ENCODE data around the gene ITGA8. TPM values are rescaled to one million over a fixed set of nuclear protein-coding genes. Genes with fewer than 3 reads are reported as not detected.

ITGA8 gene
- total and polyA plus RNA-seq, 2 of the 4 experiments (the other 2 are of a cell fraction): under 0.01 to 0.02 TPM

DNA sequence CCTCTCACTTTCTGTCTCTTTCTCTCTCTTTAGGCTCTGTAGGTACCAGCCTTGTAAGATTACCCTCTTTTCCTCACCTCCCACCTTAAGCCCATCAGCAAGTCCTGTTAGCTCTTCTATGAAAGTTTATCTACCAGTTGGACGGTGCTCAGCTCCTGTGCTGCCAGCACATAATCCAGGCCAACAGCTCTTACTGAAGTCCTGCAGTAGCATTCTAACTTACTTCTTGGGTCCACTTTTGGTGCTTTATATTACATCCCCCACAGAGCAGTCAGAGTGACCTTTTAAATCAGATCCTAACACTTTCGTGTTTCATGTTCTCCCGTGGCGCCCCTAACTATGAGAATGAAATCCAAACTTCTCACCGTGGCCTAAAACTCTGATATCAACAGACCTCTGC lies 38.9 kb upstream of the ITGA8 start:
- Histone ChIP-seq H3K4me3 (ENCODE audit: insufficient read depth, low read depth, low read length) (no peak overlapping the region), H4K5ac (ENCODE audit: low read depth, low read length) (no peak overlapping the region), H2AFZ (replicated peaks; ENCODE audit: low read length, poor library complexity) (no peak overlapping the region), H3K4me1 (ENCODE audit: control insufficient read depth, insufficient read depth, low read length) (no peaks in the 10 kb centered on the region), H3K9me1 (ENCODE audit: insufficient read depth, low read length) (no peaks in the 10 kb centered on the region), H2AK9ac (replicated peaks; ENCODE audit: low read depth, low read length, poor library complexity) (no peak overlapping the region), H3K79me1 (ENCODE audit: low read depth in 1 of 2, low read length in 2 of 2) (no peaks in the 10 kb centered on the region), H3K36me3 (ENCODE audit: control insufficient read depth, insufficient read depth, low read length) (no peaks in the 10 kb centered on the region), H2BK20ac (ENCODE audit: low read depth, low read length) (no peak overlapping the region), H4K91ac (ENCODE audit: insufficient read depth, low read depth, low read length) (no peak overlapping the region), H3K4me2 (ENCODE audit: low read depth, low read length) (no peak overlapping the region), H3K4ac (ENCODE audit: low read depth, low read length) (no peak overlapping the region), H2BK15ac (ENCODE audit: low read depth, low read length) (no peak overlapping the region), H2BK120ac (ENCODE audit: low read depth, low read length) (no peak overlapping the region), H3K27ac (ENCODE audit: insufficient read depth, low read length) (no peak overlapping the region), H3K27me3 (ENCODE audit: control insufficient read depth, insufficient read depth, low read length) (peaks cover 16% of the 10 kb centered on the region), H2AK5ac (ENCODE audit: low read depth, low read length) (no peak overlapping the region), H2BK5ac (ENCODE audit: low read depth, low read length, poor library complexity, severe bottlenecking) (no peak overlapping the region), H3K9me3 (ENCODE audit: control insufficient read depth, insufficient read depth, low read length) (no peaks in the 10 kb centered on the region), H4K8ac (ENCODE audit: low read depth in 2 of 2, low read length in 2 of 2) (no peak overlapping the region), H3K9ac (ENCODE audit: low read depth, low read length) (no peak overlapping the region), H3K56ac (ENCODE audit: extremely low read depth, insufficient read depth, low read length) (no peak overlapping the region), H4K20me1 (ENCODE audit: insufficient read depth, low read length) (no peaks in the 10 kb centered on the region), H3K14ac (replicated peaks; ENCODE audit: low read depth, low read length) (no peak overlapping the region), H3K23ac (ENCODE audit: low read depth, low read length) (no peak overlapping the region), H3K18ac (ENCODE audit: low read depth, low read length) (no peak overlapping the region)
- intact Hi-C loops (cut with micrococcal nuclease) (no loop called here), dilution Hi-C loops (cut with HindIII; ENCODE audit: low sequenced_read_pairs, unreplicated experiment) (no loop called here), in situ Hi-C loops (cut with MboI; ENCODE audit: low sequenced_read_pairs) (no loop called here)
- ChIA-PET CTCF (no interaction called here), POLR2A (ENCODE audit: unreplicated experiment) (no interaction called here)
- 43% methylated on average over 1 of the region's 5 CpGs; no CpG with 5 or more reads in 1 of the 2 experiments for WGBS, 2 experiments (ENCODE audit: extremely low coverage in 2 of 2, insufficient read length in 1 of 2)
- DNase-seq (no peak), ATAC-seq (ENCODE audit: low read depth) (no peak)
- no TSS peak for BruUV-seq (replicated peaks)
- TF ChIP-seq MAZ (IDR thresholded peaks at IDR 0.05; ENCODE audit: borderline replicate concordance, low read depth, low read length) (no peak), MXI1 (IDR thresholded peaks at IDR 0.05; ENCODE audit: borderline replicate concordance, low read depth, low read length) (no peak), CEBPB (IDR thresholded peaks at IDR 0.05; ENCODE audit: low read depth, low read length) (no peak), NFE2L2 (IDR thresholded peaks at IDR 0.05; ENCODE audit: low read depth, low read length) (no peak)
